GM23338 (cell line): ENCODE data around the gene TNIP3. TPM values are rescaled to one million over a fixed set of nuclear protein-coding genes. Genes with fewer than 3 reads are reported as not detected.

Source experiments
- ATAC-seq: fragments of 200-7000 bp; cut with Tn5 transposase; 3 replicates; pipeline ENCODE4 v1.9.1; 2020
- DNase-seq: peaks from one replicate; pipeline ENCODE4 v3.0.0-alpha.2; 2015; ENCODE audit warnings: low spot score
- H2AFZ ChIP-seq: fragments of 200-600 bp; sonication (generic); 2 replicates; pipeline ENCODE4 v1.8.0; 2016; ENCODE audit warnings: antibody characterized with exemption, mild to moderate bottlenecking, moderate library complexity
- H3F3A ChIP-seq: fragments of 200-600 bp; sonication (generic); replicated peaks from 2 replicates; pipeline ENCODE4 v1.8.0; 2017; ENCODE audit warnings: antibody characterized with exemption, mixed run types, low read depth
- H3K27ac ChIP-seq: fragments of 200-600 bp; sonication (generic); 2 replicates; pipeline ENCODE4 v1.6.1; 2016; ENCODE audit warnings: low read depth
- H3K27me3 ChIP-seq: fragments of 200-600 bp; sonication (generic); 2 replicates; pipeline ENCODE4 v1.8.0; 2016; ENCODE audit warnings: mild to moderate bottlenecking, mixed run types, moderate library complexity; ENCODE audit not compliant: insufficient read depth
- H3K36me3 ChIP-seq: fragments of 200-600 bp; sonication (generic); 2 replicates; pipeline ENCODE4 v1.8.0; 2016; ENCODE audit warnings: mild to moderate bottlenecking; ENCODE audit not compliant: insufficient read depth
- H3K4me1 ChIP-seq: fragments of 200-600 bp; sonication (generic); 2 replicates; pipeline ENCODE4 v1.8.0; 2016; ENCODE audit warnings: mild to moderate bottlenecking, moderate library complexity; ENCODE audit not compliant: insufficient read depth
- H3K4me2 ChIP-seq: fragments of 200-600 bp; sonication (generic); 2 replicates; pipeline ENCODE4 v1.7.1; 2017; ENCODE audit warnings: mixed run types
- H3K4me3 ChIP-seq: fragments of 200-600 bp; sonication (generic); 2 replicates; pipeline ENCODE4 v1.6.1; 2016; ENCODE audit warnings: mixed run types
- H3K79me2 ChIP-seq: fragments of 200-600 bp; sonication (generic); replicated peaks from 2 replicates; pipeline ENCODE4 v1.8.0; 2017; ENCODE audit warnings: mild to moderate bottlenecking; ENCODE audit not compliant: insufficient read depth
- H3K9me2 ChIP-seq: fragments of 200-600 bp; sonication (generic); 2 replicates; pipeline ENCODE4 v1.8.0; 2017; ENCODE audit not compliant: insufficient read depth
- H4K20me1 ChIP-seq: fragments of 200-600 bp; sonication (generic); replicated peaks from 2 replicates; pipeline ENCODE4 v1.8.0; 2017; ENCODE audit warnings: mild to moderate bottlenecking; ENCODE audit not compliant: insufficient read depth
- H3K27ac Mint-ChIP-seq: 2 replicates; pipeline ENCODE4 v1.8.0; 2020; ENCODE audit warnings: inconsistent platforms, mild to moderate bottlenecking, moderate library complexity, mixed read lengths
- H3K27me3 Mint-ChIP-seq: 3 replicates; pipeline ENCODE4 v1.8.0; 2022; ENCODE audit warnings: low read depth, mild to moderate bottlenecking, moderate library complexity, mixed read lengths, inconsistent platforms; ENCODE audit not compliant: insufficient read depth, poor library complexity
- H3K36me3 Mint-ChIP-seq: 3 replicates; pipeline ENCODE4 v1.8.0; 2021; ENCODE audit warnings: low read depth, mild to moderate bottlenecking, inconsistent platforms, moderate library complexity, mixed read lengths
- H3K4me1 Mint-ChIP-seq: 3 replicates; pipeline ENCODE4 v1.8.0; 2020; ENCODE audit warnings: mild to moderate bottlenecking, inconsistent platforms, mixed read lengths
- H3K4me3 Mint-ChIP-seq: 3 replicates; pipeline ENCODE4 v1.8.0; 2021; ENCODE audit warnings: moderate library complexity, mild to moderate bottlenecking, inconsistent platforms, mixed read lengths
- H3K9me3 Mint-ChIP-seq: 3 replicates; pipeline ENCODE4 v1.8.0; 2020; ENCODE audit warnings: moderate library complexity, mild to moderate bottlenecking, inconsistent platforms, mixed read lengths
- EZH2 ChIP-seq: fragments of 200-600 bp; sonication (generic); IDR thresholded peaks from one replicate; pipeline ENCODE4 v1.8.0; 2017; ENCODE audit warnings: antibody characterized with exemption, mild to moderate bottlenecking, low read depth; ENCODE audit not compliant: unreplicated experiment
- JUNB ChIP-seq: IDR thresholded peaks from one replicate; pipeline ENCODE4 v1.6.1; 2016; ENCODE audit warnings: antibody characterized with exemption; ENCODE audit not compliant: unreplicated experiment
- NANOG ChIP-seq: IDR thresholded peaks from 2 replicates; pipeline ENCODE4 v1.6.1; 2016; ENCODE audit warnings: antibody characterized with exemption, borderline replicate concordance
- POLR2AphosphoS5 ChIP-seq: IDR thresholded peaks from 2 replicates; pipeline ENCODE4 v1.6.1; 2016; ENCODE audit warnings: antibody characterized with exemption, low read depth
- STAT1 ChIP-seq: IDR thresholded peaks from one replicate; pipeline ENCODE4 v1.6.1; 2016; ENCODE audit warnings: antibody characterized with exemption; ENCODE audit not compliant: unreplicated experiment
- ZNF114 ChIP-seq: fragments of 250-450 bp; sonication (Bioruptor Pico); IDR thresholded peaks from 2 replicates; pipeline ENCODE4 v1.5.0; 2020; ENCODE audit warnings: mild to moderate bottlenecking, moderate library complexity
- ZNF331 ChIP-seq: fragments of 250-450 bp; sonication (Bioruptor Pico); IDR thresholded peaks from 2 replicates; pipeline ENCODE4 v1.5.0; 2020; ENCODE audit warnings: low read depth, mild to moderate bottlenecking, moderate library complexity
- polyA plus RNA-seq: library from polyadenylated mRNA; unstranded; fragments of >200 nt; fragmentation: Nextera tagmentation; extraction: Ambion mirVana; gene quantifications from 2 replicates; pipeline ENCODE4 v1.2.1, GENCODE V29; 2016
- total RNA-seq: library from RNA; depleted of rRNA; stranded (reverse); fragments of >200 nt; shearing (Covaris generic); gene quantifications from 2 replicates; pipeline ENCODE4 v1.2.3, GENCODE V29; 2014
- TF ChIP-seq, protein P1 (sequence below): fragments of 250-450 bp; sonication (Bioruptor Pico); IDR thresholded peaks from 2 replicates; pipeline ENCODE4 v1.5.0; 2020; ENCODE audit warnings: mild to moderate bottlenecking, moderate library complexity
- TF ChIP-seq, protein P2 (sequence below), 2 experiments: fragments of 200-600 bp in 1 of 2; sonication (generic) in 1 of 2; conservative IDR thresholded peaks; 2 replicates each; pipeline versions ENCODE4 v1.5.1 to v1.6.1; 2016 to 2017; ENCODE audit warnings: antibody characterized with exemption in 2 of 2, low read depth in 2 of 2, mild to moderate bottlenecking in 2 of 2, moderate library complexity in 1 of 2

Gene TNIP3
- total and polyA plus RNA-seq, 2 experiments from 2014 or later: not detected

DNA sequence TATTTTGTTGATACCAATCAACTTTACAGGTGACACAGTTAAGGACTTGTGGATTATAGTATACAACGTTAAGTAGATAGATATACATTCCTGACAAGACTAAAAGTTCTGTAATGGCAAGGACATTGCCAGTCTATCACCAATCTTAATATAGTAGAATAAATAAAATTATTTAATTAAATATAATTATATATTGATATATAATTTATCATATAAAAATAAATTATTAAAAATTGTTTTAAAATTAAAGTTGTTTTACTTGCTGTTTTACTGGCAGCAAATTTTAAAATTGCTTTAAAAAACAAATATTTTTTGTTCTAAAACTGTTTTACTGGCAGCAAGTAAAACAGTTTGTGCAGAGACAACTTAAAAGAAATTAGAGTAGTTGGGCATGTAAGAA, 18.7 kb downstream of the TNIP3 start:
- no peak for TF ChIP-seq JUNB
- no peak for TF ChIP-seq ZNF114
- TF ChIP-seq NANOG: no peak
- TF ChIP-seq, protein P1, sequence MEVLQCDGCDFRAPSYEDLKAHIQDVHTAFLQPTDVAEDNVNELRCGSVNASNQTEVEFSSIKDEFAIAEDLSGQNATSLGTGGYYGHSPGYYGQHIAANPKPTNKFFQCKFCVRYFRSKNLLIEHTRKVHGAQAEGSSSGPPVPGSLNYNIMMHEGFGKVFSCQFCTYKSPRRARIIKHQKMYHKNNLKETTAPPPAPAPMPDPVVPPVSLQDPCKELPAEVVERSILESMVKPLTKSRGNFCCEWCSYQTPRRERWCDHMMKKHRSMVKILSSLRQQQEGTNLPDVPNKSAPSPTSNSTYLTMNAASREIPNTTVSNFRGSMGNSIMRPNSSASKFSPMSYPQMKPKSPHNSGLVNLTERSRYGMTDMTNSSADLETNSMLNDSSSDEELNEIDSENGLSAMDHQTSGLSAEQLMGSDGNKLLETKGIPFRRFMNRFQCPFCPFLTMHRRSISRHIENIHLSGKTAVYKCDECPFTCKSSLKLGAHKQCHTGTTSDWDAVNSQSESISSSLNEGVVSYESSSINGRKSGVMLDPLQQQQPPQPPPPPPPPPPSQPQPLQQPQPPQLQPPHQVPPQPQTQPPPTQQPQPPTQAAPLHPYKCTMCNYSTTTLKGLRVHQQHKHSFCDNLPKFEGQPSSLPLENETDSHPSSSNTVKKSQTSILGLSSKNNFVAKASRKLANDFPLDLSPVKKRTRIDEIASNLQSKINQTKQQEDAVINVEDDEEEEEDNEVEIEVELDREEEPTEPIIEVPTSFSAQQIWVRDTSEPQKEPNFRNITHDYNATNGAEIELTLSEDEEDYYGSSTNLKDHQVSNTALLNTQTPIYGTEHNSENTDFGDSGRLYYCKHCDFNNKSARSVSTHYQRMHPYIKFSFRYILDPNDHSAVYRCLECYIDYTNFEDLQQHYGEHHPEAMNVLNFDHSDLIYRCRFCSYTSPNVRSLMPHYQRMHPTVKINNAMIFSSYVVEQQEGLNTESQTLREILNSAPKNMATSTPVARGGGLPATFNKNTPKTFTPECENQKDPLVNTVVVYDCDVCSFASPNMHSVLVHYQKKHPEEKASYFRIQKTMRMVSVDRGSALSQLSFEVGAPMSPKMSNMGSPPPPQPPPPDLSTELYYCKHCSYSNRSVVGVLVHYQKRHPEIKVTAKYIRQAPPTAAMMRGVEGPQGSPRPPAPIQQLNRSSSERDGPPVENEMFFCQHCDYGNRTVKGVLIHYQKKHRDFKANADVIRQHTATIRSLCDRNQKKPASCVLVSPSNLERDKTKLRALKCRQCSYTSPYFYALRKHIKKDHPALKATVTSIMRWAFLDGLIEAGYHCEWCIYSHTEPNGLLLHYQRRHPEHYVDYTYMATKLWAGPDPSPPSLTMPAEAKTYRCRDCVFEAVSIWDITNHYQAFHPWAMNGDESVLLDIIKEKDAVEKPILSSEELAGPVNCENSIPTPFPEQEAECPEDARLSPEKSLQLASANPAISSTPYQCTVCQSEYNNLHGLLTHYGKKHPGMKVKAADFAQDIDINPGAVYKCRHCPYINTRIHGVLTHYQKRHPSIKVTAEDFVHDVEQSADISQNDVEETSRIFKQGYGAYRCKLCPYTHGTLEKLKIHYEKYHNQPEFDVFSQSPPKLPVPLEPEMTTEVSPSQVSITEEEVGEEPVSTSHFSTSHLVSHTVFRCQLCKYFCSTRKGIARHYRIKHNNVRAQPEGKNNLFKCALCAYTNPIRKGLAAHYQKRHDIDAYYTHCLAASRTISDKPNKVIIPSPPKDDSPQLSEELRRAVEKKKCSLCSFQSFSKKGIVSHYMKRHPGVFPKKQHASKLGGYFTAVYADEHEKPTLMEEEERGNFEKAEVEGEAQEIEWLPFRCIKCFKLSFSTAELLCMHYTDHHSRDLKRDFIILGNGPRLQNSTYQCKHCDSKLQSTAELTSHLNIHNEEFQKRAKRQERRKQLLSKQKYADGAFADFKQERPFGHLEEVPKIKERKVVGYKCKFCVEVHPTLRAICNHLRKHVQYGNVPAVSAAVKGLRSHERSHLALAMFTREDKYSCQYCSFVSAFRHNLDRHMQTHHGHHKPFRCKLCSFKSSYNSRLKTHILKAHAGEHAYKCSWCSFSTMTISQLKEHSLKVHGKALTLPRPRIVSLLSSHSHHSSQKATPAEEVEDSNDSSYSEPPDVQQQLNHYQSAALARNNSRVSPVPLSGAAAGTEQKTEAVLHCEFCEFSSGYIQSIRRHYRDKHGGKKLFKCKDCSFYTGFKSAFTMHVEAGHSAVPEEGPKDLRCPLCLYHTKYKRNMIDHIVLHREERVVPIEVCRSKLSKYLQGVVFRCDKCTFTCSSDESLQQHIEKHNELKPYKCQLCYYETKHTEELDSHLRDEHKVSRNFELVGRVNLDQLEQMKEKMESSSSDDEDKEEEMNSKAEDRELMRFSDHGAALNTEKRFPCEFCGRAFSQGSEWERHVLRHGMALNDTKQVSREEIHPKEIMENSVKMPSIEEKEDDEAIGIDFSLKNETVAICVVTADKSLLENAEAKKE (CRISPR knock-in tag): no peak
- no peak for TF ChIP-seq ZNF331
- no peak for TF ChIP-seq EZH2
- TF ChIP-seq, protein P2, sequence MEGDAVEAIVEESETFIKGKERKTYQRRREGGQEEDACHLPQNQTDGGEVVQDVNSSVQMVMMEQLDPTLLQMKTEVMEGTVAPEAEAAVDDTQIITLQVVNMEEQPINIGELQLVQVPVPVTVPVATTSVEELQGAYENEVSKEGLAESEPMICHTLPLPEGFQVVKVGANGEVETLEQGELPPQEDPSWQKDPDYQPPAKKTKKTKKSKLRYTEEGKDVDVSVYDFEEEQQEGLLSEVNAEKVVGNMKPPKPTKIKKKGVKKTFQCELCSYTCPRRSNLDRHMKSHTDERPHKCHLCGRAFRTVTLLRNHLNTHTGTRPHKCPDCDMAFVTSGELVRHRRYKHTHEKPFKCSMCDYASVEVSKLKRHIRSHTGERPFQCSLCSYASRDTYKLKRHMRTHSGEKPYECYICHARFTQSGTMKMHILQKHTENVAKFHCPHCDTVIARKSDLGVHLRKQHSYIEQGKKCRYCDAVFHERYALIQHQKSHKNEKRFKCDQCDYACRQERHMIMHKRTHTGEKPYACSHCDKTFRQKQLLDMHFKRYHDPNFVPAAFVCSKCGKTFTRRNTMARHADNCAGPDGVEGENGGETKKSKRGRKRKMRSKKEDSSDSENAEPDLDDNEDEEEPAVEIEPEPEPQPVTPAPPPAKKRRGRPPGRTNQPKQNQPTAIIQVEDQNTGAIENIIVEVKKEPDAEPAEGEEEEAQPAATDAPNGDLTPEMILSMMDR (conservative IDR thresholded peaks at IDR 0.05; ENCODE audit: low read depth in 2 of 2): no peak
- no peak for TF ChIP-seq STAT1
- TF ChIP-seq POLR2AphosphoS5: no peak
- H3K4me3 ChIP-seq: no peak overlapping the region
- H3K9me3 Mint-ChIP-seq: no peaks in the 10 kb centered on the region
- no peaks in the 10 kb centered on the region for H3K36me3 Mint-ChIP-seq
- no peaks in the 10 kb centered on the region for H3K4me1 ChIP-seq
- H3K79me2 ChIP-seq: no peaks in the 10 kb centered on the region
- no peak overlapping the region for H2AFZ ChIP-seq
- no peak overlapping the region for H3K4me2 ChIP-seq
- H3K36me3 ChIP-seq: no peaks in the 10 kb centered on the region
- no peak overlapping the region for H3K4me3 Mint-ChIP-seq
- no peaks in the 10 kb centered on the region for H3F3A ChIP-seq
- no peaks in the 10 kb centered on the region for H3K4me1 Mint-ChIP-seq
- no peaks in the 10 kb centered on the region for H3K9me2 ChIP-seq
- H3K27ac Mint-ChIP-seq: no peak overlapping the region
- H3K27me3 ChIP-seq: no peaks in the 10 kb centered on the region
- no peaks in the 10 kb centered on the region for H4K20me1 ChIP-seq
- no peak for DNase-seq
- H3K27me3 Mint-ChIP-seq: no peaks in the 10 kb centered on the region
- ATAC-seq: no peak
- H3K27ac ChIP-seq: no peak overlapping the region
